Ovary (tissue), 3 donors: ENCODE results near the gene ARSJ.

ENCODE experiments used
- CTCF ChIP-seq, 3 donors: fragments of 450-650 bp in 2 of 3; fragments of 200-600 bp in 1 of 3; IDR thresholded peaks; one replicate each; pipeline versions ENCODE4 v1.5.1 to v1.8.0; 2016 to 2022; ENCODE audit warnings: antibody characterized with exemption in 3 of 3, mild to moderate bottlenecking in 1 of 3
- EP300 ChIP-seq: sonication (generic); formaldehyde crosslinking; IDR thresholded peaks from one replicate; pipeline ENCODE4 v1.6.1; 2017; ENCODE audit warnings: antibody characterized with exemption
- donor health status: DM: no; HTN: no; CAD: no.

- TF ChIP-seq CTCF (IDR thresholded peaks at IDR 0.05), result no peak
- no peak for TF ChIP-seq EP300
These were observed 11.8 kb downstream of the ARSJ start for GRCh38 chr4:113967687-113968086.
